ENCODE data around the gene PRRT1.

PRRT1 gene

GRCh38 chr6:32139590-32139989 is 12.1 kb downstream of the PRRT1 start:
- no peak for TF ChIP-seq CTCF (IDR thresholded peaks at IDR 0.05; ENCODE audit: low read depth, low read length)
- no peak overlapping the region for H3K4me3 ChIP-seq (ENCODE audit: low read depth, low read length)

- no peak overlapping the region for H3K4me3 ChIP-seq (ENCODE audit: low read depth, low read length)
- no peak for TF ChIP-seq CTCF (IDR thresholded peaks at IDR 0.05; ENCODE audit: low read depth, low read length)
Observed at GRCh38 chr6:32137454-32137853, 14.3 kb downstream of the PRRT1 start.

GRCh38 chr6:32133786-32134185 is 18.0 kb downstream of the PRRT1 start:
- TF ChIP-seq CTCF (IDR thresholded peaks at IDR 0.05; ENCODE audit: low read depth, low read length), result no peak

GRCh38 chr6:32132110-32132509 is 19.6 kb downstream of the PRRT1 start:
- H3K4me3 ChIP-seq (ENCODE audit: low read depth, low read length), result no peak overlapping the region
- TF ChIP-seq CTCF (IDR thresholded peaks at IDR 0.05; ENCODE audit: low read depth, low read length), result no peak

More at GRCh38 chr6:32133786-32134185, 18.0 kb downstream of the PRRT1 start:
- H3K4me3 ChIP-seq (ENCODE audit: low read depth, low read length), result no peak overlapping the region

- no peak for TF ChIP-seq CTCF (IDR thresholded peaks at IDR 0.05; ENCODE audit: low read depth, low read length)
- H3K4me3 ChIP-seq (ENCODE audit: low read depth, low read length), result no peak overlapping the region
Observed at GRCh38 chr6:32131439-32131948, 20.2 kb downstream of the PRRT1 start.

- H3K4me3 ChIP-seq (ENCODE audit: low read depth, low read length), result peak overlapping the region; percentile 74
- no peak for TF ChIP-seq CTCF (IDR thresholded peaks at IDR 0.05; ENCODE audit: low read depth, low read length)
Observed at GRCh38 chr6:32129297-32130088, 22.2 kb downstream of the PRRT1 start.

- no peak for TF ChIP-seq CTCF (IDR thresholded peaks at IDR 0.05; ENCODE audit: low read depth, low read length)
- H3K4me3 ChIP-seq (ENCODE audit: low read depth, low read length), result peak overlapping the region; percentile 74; the same call in 1 of the 2 replicates
Observed at GRCh38 chr6:32128751-32129296, 22.9 kb downstream of the PRRT1 start.

All from WI38 (cell line).